GM18870 (cell line): Measurements from ENCODE around the gene ADAP1.
"Not testable (repeated sequence)": the region's sequence is repeated elsewhere in the genome, so short reads cannot be mapped to it uniquely, and the experiment has no call there.

Experiments
- ATAC-seq: cut with Tn5 transposase; IDR thresholded peaks from one replicate; pipeline ENCODE4 v1.9.1; 2021; ENCODE audit warnings: moderate library complexity; ENCODE audit not compliant: unreplicated experiment

The ADAP1 gene

DNA sequence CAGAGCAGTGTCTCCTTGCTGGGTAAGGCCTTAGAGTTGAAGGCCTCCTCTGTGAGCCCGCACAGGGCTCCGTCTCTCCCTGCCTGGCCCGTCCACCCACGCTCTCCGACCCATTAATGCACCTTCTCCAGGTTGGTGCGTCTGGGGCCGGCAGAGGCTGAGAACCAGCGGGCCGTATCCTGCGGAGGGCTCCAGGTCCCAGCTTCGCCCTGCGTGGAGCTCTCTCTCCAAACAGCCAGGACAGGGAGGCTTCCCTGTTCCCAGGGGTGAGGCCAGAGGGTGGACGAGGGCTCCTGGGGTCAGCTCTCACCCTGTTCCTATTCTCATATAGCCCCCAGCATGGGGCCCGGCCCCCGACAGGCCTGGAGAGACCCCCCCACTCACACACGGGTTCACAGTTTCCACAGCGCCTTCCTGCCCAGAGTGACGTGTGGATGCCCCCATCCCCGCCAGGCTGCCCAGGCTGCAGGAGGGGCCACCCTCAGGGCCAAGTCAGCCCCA, 43.5 kb downstream of the ADAP1 start:
- no peak for ATAC-seq

DNA sequence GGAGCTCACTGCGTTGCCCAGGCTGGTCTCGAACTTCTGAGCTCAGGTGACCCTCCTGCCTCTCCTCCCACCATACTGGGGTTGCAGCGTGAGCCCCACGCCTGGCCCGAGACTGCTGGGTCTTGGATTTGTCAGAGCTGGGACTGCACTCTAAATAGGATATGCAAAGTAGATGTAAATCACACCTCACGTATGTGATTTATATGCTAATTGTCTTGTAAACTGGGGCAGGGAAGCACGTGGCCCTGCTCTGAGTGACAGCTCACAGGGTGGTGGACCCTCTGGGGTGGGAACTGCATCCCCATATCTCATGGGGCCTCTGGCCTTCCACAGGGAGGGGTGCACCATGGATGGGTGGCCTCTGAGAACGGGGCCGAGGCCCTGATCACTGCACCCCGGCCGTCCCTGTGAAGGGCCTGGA, 44.0 kb downstream of the ADAP1 start:
- no peak for ATAC-seq

DNA sequence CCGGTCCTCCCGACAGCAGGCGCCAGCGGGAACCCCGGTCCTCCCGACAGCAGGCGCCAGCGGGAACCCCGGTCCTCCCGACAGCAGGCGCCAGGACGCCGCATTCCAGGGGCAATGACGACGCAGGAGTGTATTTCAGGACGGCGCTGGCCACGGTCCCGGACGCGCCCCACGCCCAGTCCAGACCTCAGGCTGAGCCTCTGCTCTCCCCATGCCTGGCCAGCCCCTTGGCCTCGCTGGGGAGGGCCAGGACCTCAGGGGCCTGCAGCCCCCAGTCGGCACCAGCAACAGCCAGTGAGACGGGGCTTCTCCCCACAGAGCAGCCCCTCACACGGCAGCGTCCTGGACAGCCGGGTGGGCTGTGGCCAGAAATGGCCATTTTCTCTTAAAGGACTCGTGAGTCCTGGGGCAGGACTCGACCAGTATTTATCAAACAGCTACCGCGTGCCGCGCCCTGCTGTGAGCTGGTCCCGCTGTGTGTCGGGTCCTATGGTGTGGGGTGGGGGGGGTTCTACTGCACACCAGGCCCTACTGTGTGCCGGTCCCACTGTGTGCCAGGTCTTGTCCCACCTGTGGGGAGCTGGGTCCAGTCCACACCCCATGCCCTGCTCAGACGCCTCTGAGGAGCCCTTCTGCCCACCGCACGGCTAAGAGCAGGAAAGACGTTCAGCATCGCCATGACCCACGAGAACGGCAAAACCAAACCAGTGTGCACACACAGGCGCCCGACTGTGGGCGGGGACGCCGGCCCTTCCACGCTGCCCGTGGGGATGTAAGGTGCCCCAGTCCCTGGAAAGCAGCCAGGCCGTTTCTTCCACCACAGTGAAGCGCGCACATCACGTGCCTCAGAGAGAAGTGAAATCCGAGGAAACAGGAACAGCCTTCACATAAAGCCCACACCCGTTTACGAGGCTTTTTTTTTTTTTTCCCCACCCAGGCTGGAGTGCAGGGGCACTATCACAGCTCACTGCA, 44.8 kb downstream of the ADAP1 start:
- ATAC-seq: no peak

DNA sequence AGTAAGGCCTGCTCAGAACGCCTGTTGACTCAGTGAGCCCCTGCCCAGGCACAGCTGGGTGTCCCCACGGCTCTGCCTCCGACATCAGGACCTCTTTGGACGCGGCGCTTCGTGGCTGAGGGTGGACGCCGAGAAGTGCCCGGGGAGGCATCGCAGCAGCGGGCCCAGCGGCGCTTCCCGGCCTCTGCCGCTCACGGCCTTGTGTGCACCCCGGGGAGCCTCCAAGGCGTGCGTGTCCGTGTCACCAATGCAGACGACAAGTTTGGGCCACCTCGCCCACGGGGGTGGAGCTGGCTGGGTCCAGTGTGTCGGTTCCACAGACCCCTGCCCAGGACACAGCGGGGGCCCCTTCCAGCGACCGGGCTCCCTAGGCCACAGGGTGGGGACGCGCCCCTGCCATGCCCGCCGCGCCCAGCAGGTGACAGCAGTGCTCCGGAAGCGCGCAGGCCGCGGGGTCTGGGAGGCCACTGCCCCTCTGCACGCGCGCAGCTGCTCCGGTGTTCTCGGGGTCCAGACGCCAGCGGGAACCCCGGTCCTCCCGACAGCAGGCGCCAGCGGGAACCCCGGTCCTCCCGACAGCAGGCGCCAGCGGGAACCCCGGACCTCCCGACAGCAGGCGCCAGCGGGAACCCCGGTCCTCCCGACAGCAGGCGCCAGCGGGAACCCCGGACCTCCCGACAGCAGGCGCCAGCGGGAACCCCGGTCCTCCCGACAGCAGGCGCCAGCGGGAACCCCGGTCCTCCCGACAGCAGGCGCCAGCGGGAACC, 45.7 kb downstream of the ADAP1 start:
- not testable (repeated sequence) for ATAC-seq

DNA sequence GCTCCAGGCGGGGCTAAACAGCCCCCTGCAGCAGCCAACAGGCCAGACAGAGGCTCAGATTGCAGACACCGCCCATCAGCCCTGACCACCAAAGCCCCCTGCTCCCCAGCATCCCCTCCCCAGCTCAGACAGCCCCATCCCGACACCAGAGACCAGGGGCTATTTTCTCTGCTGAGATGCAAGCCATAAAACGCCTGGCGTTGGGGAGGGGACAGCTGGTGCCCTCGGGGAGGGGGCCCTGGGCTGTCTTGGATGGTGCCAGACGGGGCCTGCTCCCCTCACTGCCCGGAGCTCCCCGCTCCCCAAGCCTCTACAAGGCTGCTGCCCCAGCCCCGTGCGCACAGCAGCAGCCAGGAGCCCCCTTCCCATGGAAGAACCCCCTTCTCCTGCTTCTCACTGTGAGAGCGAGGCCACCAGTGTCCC, 46.3 kb downstream of the ADAP1 start:
- no peak for ATAC-seq

DNA sequence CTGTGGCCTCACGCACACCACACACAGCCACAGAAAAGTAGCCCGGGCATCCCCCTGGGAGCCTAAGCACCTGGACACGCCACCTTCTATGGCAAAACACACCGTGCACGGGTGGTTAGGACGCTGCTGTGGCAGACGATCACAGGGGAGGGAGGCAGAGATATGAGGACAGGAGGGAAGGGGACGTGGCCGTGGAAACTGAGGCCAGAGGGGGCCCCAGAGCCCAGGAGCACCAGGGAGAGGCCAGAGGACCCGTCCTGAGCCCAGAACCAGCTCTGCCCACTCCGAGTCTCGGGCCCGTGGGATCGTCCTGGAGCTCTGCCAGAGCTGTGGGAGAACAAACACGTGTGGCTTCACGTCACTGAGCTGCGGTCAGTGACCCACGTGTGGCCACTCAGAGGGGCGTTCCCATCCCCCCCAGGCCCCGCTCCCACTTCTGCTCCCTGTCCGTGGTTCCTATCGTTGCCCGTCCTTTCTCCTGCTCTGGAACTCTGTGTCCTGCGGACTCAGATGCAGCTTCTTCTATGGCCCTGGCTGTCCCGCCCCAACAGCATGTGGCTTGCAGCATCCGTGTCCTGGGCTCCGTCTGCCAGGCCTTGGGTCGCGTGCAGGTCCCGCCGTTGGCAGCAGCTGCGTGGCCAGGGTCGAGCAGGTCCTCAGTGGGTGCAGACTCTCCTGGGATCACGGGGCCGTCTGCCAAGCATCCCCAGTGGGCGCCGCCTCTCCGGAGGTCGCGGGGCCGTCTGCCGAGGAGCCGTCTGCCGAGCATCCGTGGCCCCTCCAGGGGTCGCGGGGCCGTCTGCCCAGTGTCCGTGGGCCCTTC, 47.1 kb downstream of the ADAP1 start:
- no peak for ATAC-seq

DNA sequence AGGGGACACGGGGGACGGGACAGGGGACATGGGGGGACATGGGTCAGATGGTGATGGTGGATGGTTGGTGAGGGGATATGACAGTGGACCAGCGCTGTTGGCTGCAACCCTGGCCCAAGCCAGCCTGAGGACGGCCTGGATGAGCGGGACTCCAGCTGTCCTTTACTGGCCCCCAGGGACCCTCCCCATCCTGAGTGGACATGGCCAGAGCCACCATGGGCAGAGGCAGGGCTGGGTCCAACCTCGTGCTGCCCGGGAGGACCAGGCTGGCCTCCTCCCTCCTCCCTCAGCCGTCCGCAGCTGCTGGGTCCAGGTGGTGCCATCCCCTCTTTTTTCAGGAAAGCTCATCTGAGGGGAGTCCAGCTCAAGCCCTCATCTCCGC, 47.7 kb downstream of the ADAP1 start:
- no peak for ATAC-seq

DNA sequence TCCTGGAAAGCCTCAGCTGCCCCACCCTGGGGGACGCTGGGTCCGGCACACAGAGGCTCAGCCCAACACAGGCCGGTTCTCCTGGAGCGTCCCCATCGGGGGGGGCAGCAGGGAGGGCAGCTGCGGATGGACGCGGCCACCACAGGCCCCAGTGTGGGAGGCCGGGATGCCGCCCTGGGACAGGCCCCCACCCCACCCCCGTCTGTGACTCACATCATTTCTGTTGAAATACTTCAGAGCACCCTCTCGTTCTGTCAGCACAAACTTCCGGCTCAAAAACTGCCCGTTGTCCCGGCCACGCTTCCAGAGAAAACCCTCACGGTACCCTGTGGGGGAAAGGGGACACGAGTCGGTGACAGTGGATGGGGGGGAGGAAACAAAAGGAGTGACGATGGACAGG, 49.6 kb downstream of the ADAP1 start:
- no peak for ATAC-seq

DNA sequence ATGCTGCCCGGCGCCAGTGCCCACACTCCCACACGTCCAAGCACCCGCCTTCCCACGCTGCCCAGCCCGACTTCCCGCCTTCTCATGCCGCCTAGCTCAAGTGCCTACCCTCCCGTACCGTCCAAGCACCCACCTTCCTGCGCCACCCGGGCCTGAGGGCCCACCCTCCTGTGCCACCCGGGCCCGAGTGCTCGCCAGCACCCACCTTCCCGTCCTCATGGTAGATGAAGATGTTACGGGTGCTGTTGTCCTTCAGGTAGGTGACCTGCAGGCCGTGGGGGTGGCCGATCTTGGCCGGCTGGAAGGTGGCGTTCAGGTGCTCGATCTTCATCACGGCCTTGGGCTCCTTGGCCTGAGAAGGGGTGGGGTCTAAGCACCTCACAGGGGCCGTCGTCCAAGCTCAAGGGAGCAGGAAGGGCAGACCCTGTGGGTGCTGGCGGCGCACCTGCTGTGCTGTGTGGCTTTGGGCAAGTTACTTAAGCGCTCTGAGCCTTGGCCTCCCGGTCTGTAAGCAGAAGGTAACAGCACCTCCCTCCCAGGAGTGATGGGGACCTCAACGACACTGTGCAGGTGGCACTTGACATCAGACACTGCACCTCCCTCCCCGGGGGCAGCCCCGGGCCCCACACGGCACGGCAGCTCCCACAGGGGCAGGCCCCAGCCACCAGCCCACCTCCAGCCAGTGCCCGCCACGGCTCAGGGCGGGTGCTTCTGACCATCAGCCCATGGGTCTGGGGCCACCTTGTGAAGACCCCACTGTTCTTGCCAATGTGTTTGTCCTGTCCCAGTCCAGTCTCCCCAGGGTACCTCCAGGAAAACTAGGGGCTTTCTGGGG, 50.3 kb downstream of the ADAP1 start:
- ATAC-seq: no peak

DNA sequence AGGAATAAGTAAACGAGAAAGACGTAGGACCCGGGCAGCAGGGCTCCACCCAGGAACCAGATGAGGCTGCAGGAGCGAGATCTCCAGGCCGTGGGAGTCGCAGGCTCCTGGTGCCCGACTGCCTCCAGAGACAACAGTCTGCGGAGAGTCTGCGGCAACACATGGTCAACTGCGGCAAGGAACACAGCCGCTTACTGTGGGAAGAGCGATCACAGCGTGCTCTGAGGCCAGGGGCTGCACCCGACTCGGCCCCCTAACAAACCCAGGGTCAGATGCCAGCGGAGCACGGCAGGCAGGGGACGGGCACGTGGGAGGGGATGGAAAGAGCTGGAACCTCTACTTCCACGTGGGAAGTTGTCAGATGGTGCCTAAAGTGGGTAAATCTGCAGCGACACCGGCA, 51.5 kb downstream of the ADAP1 start:
- ATAC-seq: no peak

DNA sequence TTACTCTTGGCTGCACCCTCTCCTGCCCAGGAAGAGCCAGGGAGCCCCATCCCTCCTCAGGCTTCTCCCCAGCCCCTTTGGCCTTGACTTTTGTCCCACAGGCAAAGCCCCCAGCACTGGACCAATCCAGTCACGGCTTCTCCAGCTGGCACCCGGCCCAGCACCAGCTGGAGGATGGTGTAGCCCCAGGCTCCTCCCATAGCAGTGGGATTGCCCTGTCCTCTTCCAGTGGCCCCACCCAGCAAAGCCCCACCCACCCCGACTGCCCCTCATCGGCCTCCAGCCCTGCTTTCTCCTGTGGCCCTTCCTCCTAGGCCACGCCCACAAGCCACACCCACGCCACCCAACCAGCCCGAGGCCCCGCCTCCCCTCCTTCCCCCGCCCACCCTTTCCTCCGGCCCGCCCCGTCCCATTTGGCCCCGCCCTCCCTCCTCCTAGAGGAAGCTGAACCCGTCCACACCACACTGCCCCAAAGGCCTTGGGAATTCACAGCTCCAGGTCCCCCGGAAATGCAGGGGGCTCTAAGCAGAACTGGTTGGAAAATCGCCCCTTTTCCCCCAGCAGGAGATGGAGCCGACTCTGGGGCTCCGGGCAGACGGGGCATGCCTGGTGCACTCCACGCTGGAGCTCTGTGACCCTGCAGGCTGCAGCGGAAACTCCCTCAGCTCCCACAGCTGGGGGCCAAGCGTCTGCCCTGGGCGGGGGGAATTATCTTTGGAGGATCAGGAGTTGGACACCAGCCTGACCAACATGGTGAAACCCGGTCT, 52.9 kb downstream of the ADAP1 start:
- no peak for ATAC-seq

DNA sequence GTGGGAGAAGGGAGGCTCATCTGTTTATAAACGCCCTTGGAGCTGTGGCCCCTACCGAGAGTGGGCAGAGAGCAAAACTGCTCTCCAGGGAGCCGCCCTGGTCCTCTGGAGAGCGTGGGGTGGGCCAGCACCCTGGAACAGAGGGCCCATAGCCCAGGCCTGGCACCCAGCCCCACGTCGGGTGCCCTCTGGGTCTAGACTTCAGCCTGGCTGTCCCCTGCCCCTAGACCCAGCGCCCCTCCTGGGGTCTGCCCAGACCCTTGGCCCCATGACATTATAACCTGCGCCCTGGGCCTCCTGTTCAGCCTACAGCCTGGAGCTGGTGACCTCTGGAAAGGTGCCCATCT, 53.5 kb downstream of the ADAP1 start:
- ATAC-seq: no peak

DNA sequence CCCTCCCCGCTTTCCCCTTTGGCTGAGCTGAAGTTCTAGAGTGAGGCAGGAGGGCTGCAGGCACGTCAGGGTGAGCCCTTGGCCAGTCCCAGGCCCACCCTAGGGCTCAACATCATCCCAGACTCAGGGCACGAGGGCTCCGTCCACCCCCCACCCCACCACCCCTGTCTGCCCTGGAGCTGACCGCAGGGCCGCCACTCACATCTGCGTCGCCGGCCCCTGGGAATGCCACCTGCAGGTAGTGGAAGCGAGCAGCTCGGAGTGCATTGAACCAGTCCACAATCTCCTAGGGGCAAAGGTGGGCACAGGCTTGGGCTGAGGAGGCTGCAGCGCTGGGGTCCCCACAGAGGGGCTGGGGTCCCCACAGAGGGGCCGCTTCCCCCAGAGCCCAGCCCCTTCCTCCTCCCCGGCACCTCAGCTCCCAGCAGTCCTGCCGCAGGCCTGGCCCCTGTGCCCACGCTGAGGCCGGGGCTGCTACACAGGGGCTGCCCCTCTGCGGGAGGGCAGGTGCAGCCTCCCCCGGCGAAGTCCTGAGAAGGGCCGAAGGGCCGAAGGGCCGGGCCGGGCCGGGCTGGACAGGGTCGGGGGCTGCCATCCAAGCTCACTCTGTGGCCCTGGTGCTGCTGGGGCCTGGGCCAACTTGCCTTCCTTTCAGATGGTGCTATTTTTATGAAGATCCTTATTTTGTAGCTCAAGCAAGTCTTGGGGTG, 54.0 kb downstream of the ADAP1 start:
- no peak for ATAC-seq

DNA sequence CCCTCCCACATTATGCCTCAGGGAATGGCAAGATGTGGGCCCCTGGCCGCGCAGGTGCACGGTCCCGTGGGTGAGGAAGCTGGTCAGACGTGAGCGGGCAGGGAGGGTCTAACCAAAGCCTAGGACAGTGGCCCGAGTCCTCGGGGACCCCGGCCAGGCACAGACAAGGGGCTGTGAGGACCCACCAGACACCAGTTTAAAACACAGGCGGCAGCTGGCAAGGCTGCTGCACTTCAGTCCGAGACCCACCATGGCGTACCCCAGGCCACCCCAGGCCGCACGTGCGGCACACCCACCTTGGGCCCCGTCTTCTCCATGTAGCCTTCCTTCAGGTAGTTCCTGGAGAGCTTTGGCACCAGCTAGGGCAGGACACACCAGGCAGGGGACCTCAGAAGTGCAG, 54.7 kb downstream of the ADAP1 start:
- ATAC-seq: no peak

DNA sequence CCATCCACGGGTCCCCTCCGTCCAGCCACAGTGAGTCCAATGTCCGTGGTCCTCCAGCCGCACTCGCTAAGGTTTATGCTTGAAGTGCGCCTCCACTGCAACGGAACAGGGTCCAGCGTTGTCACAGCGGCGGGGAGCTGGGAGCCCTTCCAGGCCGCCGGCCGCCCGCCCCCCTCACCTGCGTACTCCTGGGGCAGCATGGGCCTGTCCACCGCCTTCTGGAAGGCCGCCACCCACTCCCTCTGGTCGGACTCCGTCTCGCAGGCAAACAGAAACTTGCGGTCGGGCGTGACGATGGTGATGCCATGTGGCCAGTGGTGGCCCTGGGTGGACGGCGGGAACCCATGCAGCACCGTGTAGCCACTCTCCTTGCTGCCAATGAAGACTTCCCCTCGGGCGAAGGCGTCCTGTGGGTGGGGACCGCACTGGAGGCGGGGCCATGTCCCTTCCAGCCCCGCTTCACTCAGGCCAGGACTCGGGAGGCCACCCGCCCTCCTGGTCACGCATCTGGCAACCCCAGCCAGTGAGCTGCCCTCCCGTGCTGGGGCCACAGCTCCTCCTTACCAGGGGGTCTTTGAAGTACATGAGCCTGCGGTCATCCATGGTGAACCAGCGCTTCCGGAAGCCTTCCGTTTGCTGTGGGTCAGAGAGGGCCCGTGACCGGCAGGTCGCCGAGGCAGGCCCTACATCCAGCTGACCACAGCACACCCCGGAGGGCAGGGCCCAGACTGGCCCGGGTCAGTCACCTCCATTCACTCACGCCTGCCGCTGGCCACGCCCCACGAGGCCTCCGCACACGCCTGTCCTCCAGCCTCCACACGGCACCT, 55.4 kb downstream of the ADAP1 start:
- ATAC-seq: no peak

DNA sequence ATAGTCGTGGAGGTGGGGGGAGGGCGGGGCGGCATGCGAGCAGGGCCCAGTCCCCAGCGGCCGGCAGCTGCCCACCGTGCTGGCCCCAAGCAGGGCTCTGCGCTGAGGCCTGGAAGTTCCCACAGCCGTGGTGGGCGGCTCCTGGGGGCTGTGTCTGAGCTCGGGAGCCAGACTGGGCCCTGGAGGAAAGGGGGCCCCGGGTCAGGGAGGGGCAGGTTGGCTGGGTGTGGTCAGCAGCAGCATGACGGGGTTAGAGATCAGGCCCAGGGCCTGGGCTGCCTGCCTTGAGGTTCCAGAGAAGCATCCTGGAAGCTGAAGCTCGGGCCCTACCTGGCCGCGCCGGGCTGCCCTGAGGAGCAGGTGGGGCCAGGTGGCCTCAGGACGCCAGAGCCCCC, 56.0 kb downstream of the ADAP1 start:
- no peak for ATAC-seq

DNA sequence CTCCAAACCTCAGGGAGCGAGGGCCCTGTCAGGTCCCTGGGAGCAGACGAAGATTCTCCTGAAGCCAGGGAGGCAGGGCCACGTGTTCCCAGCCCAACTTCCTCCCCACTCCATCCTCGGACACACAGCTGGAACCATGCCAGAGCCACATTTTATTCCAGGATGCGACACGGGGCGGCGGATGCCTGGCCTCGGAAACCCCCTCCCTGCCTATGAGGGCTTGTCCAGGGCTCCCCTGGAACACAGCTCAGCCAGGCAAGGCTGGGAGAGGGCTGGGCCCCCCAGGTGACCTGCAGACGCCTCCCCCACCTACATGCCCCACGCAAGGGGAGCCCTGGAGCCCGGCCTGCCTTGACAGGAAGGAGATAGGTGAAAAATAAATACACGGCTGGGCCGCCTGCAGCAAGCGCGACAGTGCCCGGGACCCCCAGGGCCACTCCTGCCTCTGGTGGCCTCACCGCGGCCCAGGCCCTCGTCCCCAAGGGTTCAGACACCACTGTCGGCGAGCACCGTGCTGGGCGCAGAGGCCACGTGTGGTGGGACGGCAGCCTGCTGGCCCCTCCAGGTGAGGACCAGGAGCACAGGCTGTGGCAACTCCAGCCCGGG, 56.6 kb downstream of the ADAP1 start:
- no peak for ATAC-seq

DNA sequence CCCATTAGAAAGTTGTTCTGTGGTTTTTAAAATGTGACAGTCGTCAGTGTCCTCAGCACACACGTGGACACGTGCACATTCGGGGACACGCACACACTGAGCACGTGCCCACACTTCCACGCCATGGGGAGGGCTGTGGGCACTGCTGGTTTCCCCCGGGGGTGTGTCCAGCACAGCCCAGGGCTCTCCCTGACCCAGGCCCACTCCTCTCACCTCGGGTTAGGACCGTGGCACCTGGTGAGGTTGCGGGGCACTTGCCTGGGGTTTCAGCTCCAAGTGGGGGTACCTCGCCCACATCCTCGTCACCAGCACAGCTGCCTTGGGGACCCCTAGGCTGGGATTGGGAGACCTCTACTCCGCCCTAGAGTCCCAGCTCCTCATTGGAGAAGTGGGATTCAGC, 57.4 kb downstream of the ADAP1 start:
- no peak for ATAC-seq
